Lung microvascular endothelial cell (primary cell): ENCODE results near the gene ATP9B. TPM values are rescaled to one million over a fixed set of nuclear protein-coding genes. Genes with fewer than 3 reads are reported as not detected.

Experiments used
- DNase-seq, 2 donors: peaks; one replicate each; pipeline versions ENCODE4 v3.0.0 to v3.0.0-alpha.2; 2010; ENCODE audit warnings: low read depth in 2 of 2
- total RNA-seq: library from RNA; depleted of rRNA; stranded (reverse); fragments of >200 nt; gene quantifications from 2 replicates; pipeline ENCODE4 v1.2.1, GENCODE V29; 2014

ATP9B gene
- total RNA-seq, 1 donor from 2014 or later, result 29.0 TPM

- DNase-seq, result peak; percentile 58 to 73
Measured at GRCh38 chr18:79380816-79381806, 311.9 kb downstream of the ATP9B start.

- DNase-seq, result no peak
Measured at GRCh38 chr18:79381811-79382311, 312.7 kb downstream of the ATP9B start.

DNA sequence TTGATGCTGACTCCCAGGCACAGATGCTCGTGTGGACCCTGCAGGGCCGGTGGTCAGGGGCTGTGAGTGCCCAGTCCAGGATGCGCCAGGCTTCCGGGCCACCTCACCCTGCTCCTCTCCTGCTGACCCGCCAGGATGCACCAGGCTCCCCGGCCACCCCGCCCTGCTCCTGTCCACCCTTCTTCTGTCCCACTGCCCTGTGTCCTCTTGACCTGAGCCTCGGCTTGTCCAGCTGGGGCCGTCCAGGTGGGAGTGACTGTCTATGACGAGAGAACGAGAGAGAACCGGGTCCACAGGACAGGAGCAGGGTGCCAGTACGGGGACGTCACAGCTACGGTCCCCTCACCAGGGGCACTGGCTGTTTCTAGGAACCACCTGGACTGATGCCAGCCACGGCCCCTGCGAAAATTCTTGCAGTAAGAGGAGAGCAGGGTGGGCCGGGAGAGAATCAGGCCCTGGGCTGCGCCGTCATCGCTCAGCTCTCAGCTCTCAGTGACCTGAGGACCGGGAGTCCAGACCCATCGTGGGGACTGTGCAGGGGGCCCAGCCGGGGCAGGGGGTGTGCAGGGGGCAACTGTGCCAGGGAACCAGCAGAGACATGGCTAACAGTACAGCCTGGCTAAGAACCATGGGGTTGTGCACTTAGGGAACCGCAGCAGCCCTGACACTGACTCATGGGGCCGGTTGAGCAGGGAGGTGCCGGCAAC, 313.6 kb downstream of the ATP9B start:
- DNase-seq, result no peak

DNA sequence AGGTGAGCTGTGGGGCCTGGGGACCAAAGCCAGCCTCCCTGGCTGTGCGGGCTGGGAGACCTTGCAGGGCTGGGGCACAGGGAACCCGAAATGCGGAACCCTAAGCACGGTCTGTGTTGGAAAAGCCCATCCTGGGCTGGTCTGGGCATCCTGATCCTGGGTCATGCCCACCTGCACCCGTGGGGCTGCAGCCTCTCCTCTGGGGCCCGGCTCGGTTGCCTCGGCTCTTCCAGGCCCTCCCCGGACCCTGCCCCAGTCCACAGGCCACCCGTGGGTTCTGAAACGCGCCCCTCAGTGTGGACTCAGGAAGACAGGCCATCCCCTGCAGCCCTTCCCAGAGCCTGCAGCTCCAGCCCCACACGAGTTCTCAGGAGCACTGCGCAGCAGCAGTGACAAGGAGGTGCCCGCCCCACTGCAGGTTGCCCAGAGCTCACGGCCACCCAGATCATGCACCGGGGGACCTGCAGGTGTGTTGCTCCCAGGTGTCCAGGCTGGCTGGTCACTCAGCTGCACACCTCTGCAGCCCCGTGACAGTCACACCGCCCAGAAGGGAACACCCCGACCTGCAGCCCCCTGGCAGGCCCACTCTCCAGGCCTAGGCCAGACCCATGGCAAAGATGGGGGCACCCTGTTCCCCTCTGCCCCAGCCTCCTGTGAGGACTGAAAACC, 314.3 kb downstream of the ATP9B start:
- DNase-seq, result no peak

- no peak for DNase-seq
Measured at GRCh38 chr18:79384151-79384807, 315.1 kb downstream of the ATP9B start.

DNA sequence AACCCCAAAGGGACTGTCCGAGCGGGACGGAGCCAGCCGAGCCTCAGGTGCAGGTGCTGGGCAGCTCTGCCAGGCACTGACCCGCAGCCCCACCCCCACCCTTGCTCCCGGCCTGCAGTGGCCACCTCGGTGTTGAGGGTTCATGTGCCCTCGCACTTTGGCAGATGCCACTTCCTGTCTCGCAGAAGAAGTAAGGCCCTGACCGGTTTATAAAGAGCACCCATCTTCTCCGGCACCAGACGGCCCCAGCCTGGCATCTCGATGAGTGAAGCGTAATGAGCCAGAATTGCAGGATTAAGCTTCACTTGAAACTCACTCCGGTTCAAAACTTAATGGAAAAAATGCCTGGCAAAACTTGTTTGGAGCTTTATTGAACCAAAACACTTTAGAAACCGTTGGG, 315.6 kb downstream of the ATP9B start:
- no peak for DNase-seq

- DNase-seq, result no peak
Measured at GRCh38 chr18:79385326-79385707, 316.1 kb downstream of the ATP9B start.

DNA sequence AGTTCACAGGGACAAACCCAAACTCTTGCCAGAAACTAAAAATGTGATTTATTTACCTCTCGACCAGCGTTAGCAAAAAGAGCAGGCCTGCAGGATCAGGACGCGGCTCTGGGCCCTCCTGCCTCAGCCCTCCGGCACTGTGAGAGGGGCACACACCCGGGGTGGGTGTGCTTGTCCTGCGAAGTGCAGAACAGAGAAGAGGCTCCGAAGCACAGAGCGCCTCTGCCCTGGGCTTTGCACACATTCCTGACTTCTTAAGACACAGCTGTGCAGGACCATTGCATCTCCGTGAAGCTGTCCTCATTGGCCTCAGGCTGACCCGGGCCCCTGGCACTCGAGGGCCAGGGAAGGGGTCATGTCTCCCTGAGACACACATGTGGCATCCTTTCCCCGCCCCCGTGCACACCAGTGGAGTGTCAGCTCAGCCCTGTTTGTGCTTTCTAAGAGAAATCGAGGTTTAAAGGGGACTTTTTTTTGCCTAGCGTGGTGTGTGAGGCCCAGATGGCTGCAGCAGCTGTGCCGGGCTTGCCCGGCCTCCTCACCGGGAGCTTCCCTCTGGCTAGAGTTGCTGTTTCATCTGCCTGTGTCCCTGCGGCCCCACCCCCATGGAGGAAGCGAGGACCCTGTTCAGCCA, 316.6 kb downstream of the ATP9B start:
- no peak for DNase-seq

DNA sequence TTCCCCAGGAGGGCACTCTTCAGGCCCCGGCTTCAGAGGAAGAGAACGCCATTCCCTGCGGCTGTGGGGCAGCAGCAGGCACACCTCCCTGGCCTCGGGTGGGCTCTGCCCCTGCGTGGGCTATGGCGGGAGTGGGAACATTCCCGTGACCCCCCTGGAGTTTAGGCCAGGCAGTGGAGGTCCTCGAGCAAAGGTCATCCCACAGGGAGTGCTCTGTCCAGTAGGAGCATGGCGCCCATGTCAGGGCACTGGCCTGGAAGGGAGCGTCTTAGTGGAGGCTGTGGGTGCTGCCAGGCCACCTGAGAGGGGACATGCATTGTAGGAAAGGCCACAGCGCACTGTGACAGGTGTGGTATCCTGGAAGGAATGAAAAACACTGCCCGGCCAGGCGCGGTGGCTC, 317.4 kb downstream of the ATP9B start:
- DNase-seq, result no peak

DNA sequence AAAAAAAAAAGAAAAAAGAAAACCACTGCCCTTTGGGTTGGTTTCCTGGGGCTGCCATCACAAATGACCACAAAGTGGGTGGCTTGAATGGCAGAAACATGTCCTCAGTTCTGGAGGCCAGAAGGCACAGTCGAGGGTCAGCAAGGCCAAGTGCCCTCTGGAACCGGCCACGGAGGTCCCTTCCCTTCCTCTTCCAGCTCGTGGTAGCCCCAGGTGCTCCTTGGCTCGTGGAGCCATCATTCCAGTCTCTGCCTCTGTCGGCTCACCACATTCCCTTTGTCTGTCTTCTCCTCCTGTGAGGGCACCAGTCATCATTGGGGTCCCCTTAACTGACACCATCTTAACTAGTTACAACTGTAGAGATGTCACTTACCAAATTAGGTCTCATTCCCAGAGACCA, 318.0 kb downstream of the ATP9B start:
- no peak for DNase-seq

GRCh38 chr18:79387615-79388014, 318.4 kb downstream of the ATP9B start:
- DNase-seq, result no peak

- DNase-seq, result no peak
Measured at GRCh38 chr18:79388043-79388442, 318.8 kb downstream of the ATP9B start.

DNA sequence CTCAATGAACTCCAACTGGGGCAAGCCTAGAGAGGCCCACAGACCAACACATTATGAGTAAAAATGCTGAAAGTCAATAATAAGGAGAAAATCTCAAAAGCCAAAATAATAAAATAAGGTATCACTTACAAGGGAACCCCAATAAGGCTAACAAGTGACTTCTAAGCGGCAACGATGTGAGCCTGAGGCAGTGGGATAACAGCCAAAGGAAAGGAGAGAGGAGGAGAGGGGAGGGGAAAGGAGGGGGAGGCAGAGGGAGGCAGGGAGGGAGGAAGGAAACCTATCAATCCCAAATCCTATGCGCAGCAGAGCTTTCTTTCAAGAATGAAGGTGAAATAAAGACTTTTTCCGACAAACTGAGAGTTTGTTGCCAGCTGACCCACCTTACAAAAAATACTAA, 320.5 kb downstream of the ATP9B start:
- no peak for DNase-seq

- DNase-seq, result no peak
Measured at GRCh38 chr18:79392226-79392625, 323.0 kb downstream of the ATP9B start.

GRCh38 chr18:79393181-79393634, 324.0 kb downstream of the ATP9B start:
- peak; percentile 57 to 68 for DNase-seq

DNA sequence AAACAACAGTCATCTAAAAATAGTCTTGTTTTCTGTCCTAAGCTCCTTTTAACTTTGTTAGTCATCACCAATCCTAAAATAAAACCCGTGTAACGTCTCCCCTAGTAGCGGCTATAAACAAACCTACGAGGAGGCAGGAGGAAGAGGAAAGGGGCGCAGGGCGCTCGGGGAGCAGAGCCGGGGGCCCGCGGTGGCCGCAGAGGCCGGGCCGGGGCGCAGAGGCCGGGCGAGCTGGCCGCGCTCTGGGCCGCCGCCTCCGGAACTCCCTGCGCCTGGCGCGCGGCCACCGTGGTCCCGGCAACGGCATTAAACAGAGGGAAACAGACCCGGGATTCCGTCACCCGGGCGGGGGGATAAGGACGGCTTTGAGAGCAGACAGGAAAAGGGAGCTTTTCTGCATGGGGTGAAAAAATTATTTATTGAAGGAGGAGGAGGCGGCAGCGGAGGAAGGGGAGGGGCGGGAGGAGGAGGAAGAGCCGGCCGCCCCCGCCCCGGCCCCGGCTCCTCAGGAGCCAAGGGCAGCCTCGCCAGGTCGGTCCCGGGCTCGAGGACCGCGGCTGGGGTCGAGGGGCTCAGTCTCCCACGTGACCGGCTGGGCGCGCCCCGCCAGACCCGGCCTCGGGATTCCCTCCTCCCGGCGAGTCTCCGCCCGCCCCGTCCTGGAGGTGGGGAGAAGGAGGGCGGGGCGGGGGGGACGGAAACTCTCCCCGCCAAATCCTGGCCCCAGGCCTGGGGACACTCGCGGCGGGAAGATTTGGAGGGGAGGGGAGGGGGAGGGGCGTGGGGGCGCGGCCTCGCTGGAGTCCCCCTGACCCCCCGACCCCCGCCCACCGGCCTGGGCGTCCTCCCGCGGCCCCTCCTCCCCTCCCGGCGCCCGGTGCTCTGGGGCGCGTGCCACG, 324.7 kb downstream of the ATP9B start:
- peak; percentile 96 to 97 for DNase-seq

DNA sequence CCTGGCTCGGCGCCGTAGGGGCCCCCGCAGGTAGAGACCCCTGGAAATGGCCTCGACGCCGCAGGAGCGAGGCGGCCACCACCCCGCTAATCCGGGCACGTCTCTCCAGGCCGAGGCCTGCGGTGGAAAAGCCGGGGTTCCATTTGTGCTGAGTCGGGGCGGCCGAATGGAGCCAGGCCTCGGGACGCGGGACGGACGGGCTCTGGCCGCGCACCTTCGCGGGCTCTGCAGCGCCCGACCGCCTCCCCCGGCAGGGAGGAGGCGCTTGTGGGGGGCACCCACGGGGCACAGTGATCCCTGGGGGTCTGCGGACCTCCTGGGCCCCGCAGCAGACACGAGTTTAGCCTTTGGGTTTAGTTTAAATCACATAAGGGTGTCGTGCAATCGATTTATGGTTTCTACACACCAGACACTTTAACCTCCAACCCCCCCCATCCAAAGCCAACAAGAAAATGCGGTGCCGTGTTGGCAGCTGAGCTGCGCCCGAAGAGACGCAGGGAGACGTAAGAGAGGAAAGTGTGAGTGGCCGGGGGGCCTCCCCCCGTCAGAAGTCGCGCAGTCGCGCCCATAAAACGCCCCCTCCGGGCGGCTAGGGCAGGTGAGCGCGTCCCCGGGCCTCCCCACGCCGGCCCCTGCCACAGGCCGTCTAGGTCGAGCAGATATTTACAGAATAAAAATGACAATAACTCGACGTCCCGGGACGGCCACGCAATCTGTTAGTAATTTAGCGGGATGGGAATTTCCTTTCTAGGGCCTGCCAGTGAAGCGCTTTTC, 325.5 kb downstream of the ATP9B start:
- DNase-seq, result peak; percentile 56 to 93

- DNase-seq, result no peak
Measured at GRCh38 chr18:79395308-79395640, 326.1 kb downstream of the ATP9B start.

DNA sequence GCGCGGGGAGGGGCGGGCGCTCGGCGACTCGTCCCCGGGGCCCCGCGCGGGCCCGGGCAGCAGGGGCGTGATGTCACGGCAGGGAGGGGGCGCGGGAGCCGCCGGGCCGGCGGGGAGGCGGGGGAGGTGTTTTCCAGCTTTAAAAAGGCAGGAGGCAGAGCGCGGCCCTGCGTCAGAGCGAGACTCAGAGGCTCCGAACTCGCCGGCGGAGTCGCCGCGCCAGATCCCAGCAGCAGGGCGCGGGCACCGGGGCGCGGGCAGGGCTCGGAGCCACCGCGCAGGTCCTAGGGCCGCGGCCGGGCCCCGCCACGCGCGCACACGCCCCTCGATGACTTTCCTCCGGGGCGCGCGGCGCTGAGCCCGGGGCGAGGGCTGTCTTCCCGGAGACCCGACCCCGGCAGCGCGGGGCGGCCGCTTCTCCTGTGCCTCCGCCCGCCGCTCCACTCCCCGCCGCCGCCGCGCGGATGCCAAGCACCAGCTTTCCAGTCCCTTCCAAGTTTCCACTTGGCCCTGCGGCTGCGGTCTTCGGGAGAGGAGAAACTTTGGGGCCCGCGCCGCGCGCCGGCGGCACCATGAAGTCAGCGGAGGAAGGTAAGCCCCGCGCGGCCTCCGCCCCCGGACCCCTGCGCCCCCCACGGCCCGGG, 326.7 kb downstream of the ATP9B start, which contains the start of gene NFATC1:
NFATC1 (plus strand) TSS at position 170 of the 644 bp plus-strand sequence; CDS start at position 465, 295 bp downstream.
- DNase-seq, result peak; percentile 81 to 95
